Stimulated activated naive CD8-positive, alpha-beta T cell treated with anti-CD3 and anti-CD28 coated beads, Interleukin-15, Interleukin-2, amounts not matched to agents 100 U/mL and 50 U/mL, for 24 hours (primary cell): ENCODE measurements around the gene KCNJ18.
"Not testable (repeated sequence)": the region's sequence is repeated elsewhere in the genome, so short reads cannot be mapped to it uniquely, and the experiment has no call there.

Experiments
- ATAC-seq: fragments of 150-1000 bp; cut with Tn5 transposase; one replicate; pipeline ENCODE4 v1.10.0; 2021
- DNase-seq: peaks from one replicate; pipeline ENCODE4 v3.0.0; 2021

Gene KCNJ18

GRCh38 chr17:21691883-21692703 is at the start of gene KCNJ18:
TSS of gene KCNJ18 (plus strand) at chr17:21692523. CDS start at chr17:21702787, 10,264 bp downstream.
- ATAC-seq, DNase-seq: not testable (repeated sequence)

- not testable (repeated sequence) for DNase-seq
Observed at GRCh38 chr17:21648125-21648524, 44.2 kb upstream of the KCNJ18 start.

DNA sequence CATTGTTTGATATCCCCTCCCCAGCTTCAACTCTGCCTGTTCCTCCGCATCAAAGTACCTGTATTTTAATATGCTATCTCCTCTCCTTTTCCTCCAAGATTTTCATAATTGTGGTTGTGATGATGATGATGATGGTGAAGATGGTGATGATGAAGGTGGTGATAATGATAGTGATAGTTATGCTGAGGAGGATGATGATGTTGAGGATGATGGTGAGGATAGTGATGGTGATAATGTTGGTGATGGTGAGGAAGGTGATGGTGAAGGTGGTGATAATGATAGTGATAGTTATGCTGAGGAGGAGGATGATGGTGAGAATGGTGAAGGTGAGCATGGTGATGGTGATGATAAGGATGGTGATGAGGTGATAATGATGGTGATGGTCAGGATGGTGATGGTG is 42.3 kb upstream of the KCNJ18 start:
- not testable (repeated sequence) for ATAC-seq, DNase-seq

More at GRCh38 chr17:21648125-21648524, 44.2 kb upstream of the KCNJ18 start:
- not testable (repeated sequence) for ATAC-seq

DNA sequence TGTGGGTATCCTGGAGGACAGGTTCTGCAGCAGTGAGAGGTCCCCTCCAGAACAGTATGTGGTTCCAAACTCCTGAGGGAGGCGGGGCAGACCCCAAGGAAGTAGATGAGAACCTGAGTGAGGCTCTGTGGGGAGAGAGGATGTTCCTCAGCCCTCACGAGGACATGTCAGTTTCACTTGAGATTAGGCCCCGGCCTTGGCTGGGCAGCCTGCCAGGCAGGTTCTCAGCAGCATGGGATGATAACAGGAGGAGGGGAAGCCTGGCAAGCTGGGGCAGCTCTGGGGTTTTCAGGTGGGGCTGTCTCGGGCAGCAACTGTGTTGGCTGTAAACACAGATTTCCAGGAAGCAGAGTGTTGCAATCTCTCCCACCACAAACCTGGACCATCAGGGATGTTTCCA is 40.3 kb upstream of the KCNJ18 start:
- not testable (repeated sequence) for ATAC-seq, DNase-seq

GRCh38 chr17:21653211-21653610 is 39.1 kb upstream of the KCNJ18 start:
- DNase-seq, ATAC-seq: not testable (repeated sequence)

GRCh38 chr17:21656518-21657309 is 35.6 kb upstream of the KCNJ18 start:
- not testable (repeated sequence) for ATAC-seq, DNase-seq

DNA sequence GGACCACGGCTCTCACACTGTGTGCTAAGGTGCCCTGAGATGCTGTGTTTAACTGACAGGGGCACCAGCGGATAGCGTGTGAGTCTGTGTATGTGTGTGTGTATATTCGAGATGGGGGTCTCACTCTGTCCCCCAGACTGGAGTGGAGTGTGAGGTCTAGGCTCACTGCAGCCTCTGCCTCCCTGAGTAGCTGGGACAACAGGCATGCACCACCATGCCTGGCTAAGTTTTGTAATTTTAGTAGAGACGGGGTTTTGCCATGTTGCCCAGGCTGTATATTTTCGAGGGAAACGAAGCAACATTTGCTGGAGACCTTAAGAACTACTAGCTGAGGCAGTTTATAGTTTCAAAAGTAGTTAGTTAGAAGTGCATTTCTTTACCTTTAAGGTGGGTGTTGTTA is 32.7 kb upstream of the KCNJ18 start:
- not testable (repeated sequence) for DNase-seq, ATAC-seq

DNA sequence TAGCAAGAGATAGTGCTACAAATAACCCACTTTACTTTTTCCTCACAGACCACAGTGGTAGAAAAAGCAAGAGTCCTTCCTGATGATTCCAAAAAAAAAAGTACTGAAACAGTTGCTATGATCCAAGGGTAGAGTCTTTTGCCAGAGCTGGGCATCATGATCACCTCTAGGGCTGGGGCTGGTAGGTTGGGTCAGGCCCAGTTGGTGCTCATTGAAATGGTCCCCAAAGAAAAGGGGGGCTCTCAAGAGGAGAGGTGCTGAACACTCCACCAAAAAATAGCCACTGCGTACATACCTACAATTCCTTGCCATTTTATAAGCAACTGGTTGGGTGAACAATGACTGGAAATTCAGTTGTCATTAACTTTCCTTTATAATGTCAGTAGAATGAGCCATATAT is 30.9 kb upstream of the KCNJ18 start:
- ATAC-seq: not testable (repeated sequence)

GRCh38 chr17:21663166-21663565 is 29.2 kb upstream of the KCNJ18 start:
- ATAC-seq, DNase-seq: not testable (repeated sequence)

More for the DNA sequence above, 30.9 kb upstream of the KCNJ18 start:
- DNase-seq: not testable (repeated sequence)

- not testable (repeated sequence) for ATAC-seq, DNase-seq
Observed at GRCh38 chr17:21663614-21664474, 28.5 kb upstream of the KCNJ18 start.

GRCh38 chr17:21665171-21665570 is 27.2 kb upstream of the KCNJ18 start:
- DNase-seq, ATAC-seq: not testable (repeated sequence)

- not testable (repeated sequence) for ATAC-seq, DNase-seq
Observed at GRCh38 chr17:21665935-21666493, 26.3 kb upstream of the KCNJ18 start.

GRCh38 chr17:21666711-21667412 is 25.5 kb upstream of the KCNJ18 start:
- ATAC-seq, DNase-seq: not testable (repeated sequence)

GRCh38 chr17:21667413-21668117 is 24.8 kb upstream of the KCNJ18 start:
- ATAC-seq, DNase-seq: not testable (repeated sequence)

GRCh38 chr17:21668118-21668488 is 24.2 kb upstream of the KCNJ18 start:
- ATAC-seq, DNase-seq: not testable (repeated sequence)

GRCh38 chr17:21668746-21669508 is 23.4 kb upstream of the KCNJ18 start:
- ATAC-seq, DNase-seq: not testable (repeated sequence)

- ATAC-seq: not testable (repeated sequence)
Observed at GRCh38 chr17:21669616-21670360, 22.5 kb upstream of the KCNJ18 start.

More at GRCh38 chr17:21669616-21670360, 22.5 kb upstream of the KCNJ18 start:
- DNase-seq: not testable (repeated sequence)
